Osteocyte (in vitro differentiated cells): ENCODE results near the gene GPR142. TPM values are rescaled to one million over a fixed set of nuclear protein-coding genes. Genes with fewer than 3 reads are reported as not detected.

ENCODE experiments used
- DNase-seq: peaks from one replicate; pipeline ENCODE4 v3.0.0; 2021; ENCODE audit warnings: mixed read lengths; ENCODE audit not compliant: unreplicated experiment; ENCODE audit errors: extremely low spot score
- H3K27ac Mint-ChIP-seq: one replicate; pipeline ENCODE4 v1.8.0; 2021; ENCODE audit warnings: mild to moderate bottlenecking, mixed read lengths; ENCODE audit not compliant: unreplicated experiment
- H3K27me3 Mint-ChIP-seq: one replicate; pipeline ENCODE4 v1.8.0; 2021; ENCODE audit warnings: mixed read lengths; ENCODE audit not compliant: unreplicated experiment
- H3K36me3 Mint-ChIP-seq: one replicate; pipeline ENCODE4 v1.8.0; 2021; ENCODE audit warnings: mixed read lengths; ENCODE audit not compliant: unreplicated experiment
- H3K4me1 Mint-ChIP-seq: one replicate; pipeline ENCODE4 v1.8.0; 2021; ENCODE audit warnings: mixed read lengths; ENCODE audit not compliant: unreplicated experiment
- H3K4me3 Mint-ChIP-seq: one replicate; pipeline ENCODE4 v1.8.0; 2021; ENCODE audit warnings: mild to moderate bottlenecking, moderate library complexity, mixed read lengths; ENCODE audit not compliant: unreplicated experiment
- H3K9me3 Mint-ChIP-seq: one replicate; pipeline ENCODE4 v1.8.0; 2021; ENCODE audit warnings: mixed read lengths; ENCODE audit not compliant: unreplicated experiment
- total RNA-seq: library from RNA; stranded (reverse); gene quantifications from 2 replicates; pipeline ENCODE4 v1.2.1, GENCODE V29; 2021
- TF ChIP-seq, protein P1 (sequence below): fragments of 200-600 bp; sonication (generic); IDR thresholded peaks from 2 replicates; pipeline ENCODE4 v1.5.0; 2021; ENCODE audit warnings: antibody characterized with exemption, mild to moderate bottlenecking, moderate library complexity

The GPR142 gene
- total RNA-seq, 1 donor from 2014 or later, result not detected

DNA sequence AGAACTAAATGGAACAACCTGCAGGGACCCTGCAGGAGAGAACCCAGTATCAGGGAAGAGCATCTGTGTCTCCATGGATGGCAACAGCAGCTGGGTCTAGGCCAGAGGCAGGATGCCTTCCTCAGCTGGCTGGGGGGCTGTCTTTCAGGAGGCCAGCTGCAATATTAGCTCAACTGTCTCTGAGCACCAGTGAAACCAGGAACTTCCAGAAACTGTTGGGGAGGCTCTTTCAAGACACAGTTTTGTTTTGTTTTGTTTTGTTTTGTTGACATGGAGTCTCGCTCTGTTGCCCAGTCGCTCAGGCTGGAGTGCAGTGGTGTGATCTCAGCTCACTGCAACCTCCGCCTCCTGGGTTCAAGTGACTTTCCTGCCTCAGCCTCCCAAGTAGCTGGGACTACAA lies 7.6 kb downstream of the GPR142 start:
- DNase-seq, result no peak
- Mint-ChIP-seq H3K9me3 (no peaks in the 10 kb centered on the region), H3K4me3 (no peak overlapping the region), H3K4me1 (peaks cover 4% of the 10 kb centered on the region), H3K27me3 (peaks cover 19% of the 10 kb centered on the region), H3K36me3 (no peaks in the 10 kb centered on the region), H3K27ac (no peak overlapping the region)
- TF ChIP-seq, protein P1, sequence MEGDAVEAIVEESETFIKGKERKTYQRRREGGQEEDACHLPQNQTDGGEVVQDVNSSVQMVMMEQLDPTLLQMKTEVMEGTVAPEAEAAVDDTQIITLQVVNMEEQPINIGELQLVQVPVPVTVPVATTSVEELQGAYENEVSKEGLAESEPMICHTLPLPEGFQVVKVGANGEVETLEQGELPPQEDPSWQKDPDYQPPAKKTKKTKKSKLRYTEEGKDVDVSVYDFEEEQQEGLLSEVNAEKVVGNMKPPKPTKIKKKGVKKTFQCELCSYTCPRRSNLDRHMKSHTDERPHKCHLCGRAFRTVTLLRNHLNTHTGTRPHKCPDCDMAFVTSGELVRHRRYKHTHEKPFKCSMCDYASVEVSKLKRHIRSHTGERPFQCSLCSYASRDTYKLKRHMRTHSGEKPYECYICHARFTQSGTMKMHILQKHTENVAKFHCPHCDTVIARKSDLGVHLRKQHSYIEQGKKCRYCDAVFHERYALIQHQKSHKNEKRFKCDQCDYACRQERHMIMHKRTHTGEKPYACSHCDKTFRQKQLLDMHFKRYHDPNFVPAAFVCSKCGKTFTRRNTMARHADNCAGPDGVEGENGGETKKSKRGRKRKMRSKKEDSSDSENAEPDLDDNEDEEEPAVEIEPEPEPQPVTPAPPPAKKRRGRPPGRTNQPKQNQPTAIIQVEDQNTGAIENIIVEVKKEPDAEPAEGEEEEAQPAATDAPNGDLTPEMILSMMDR, result no peak

- Mint-ChIP-seq H3K4me1 (peaks cover 4% of the 10 kb centered on the region), H3K4me3 (no peak overlapping the region), H3K27me3 (peaks cover 22% of the 10 kb centered on the region), H3K36me3 (no peaks in the 10 kb centered on the region), H3K9me3 (no peaks in the 10 kb centered on the region), H3K27ac (no peak overlapping the region)
- TF ChIP-seq, protein P1, result peak; percentile 96
- DNase-seq, result peak; percentile 95
These were observed 12.3 kb downstream of the GPR142 start for GRCh38 chr17:74379495-74380085.

- Mint-ChIP-seq H3K27ac (no peak overlapping the region), H3K36me3 (no peaks in the 10 kb centered on the region), H3K4me1 (peaks cover 4% of the 10 kb centered on the region), H3K27me3 (peaks cover 22% of the 10 kb centered on the region), H3K4me3 (no peak overlapping the region), H3K9me3 (no peaks in the 10 kb centered on the region)
- TF ChIP-seq, protein P1, result no peak
- DNase-seq, result no peak
These were observed 13.0 kb downstream of the GPR142 start for GRCh38 chr17:74380086-74380958.

- TF ChIP-seq, protein P1, result no peak
- Mint-ChIP-seq H3K36me3 (no peaks in the 10 kb centered on the region), H3K27ac (no peak overlapping the region), H3K27me3 (peaks cover 17% of the 10 kb centered on the region), H3K4me3 (no peak overlapping the region), H3K4me1 (peaks cover 4% of the 10 kb centered on the region), H3K9me3 (no peaks in the 10 kb centered on the region)
- DNase-seq, result no peak
These were observed 13.9 kb downstream of the GPR142 start for GRCh38 chr17:74380959-74381808.
